ENCODE data around the gene MRPL54.
A peak's percentile ranks its signal among the peaks of the same experiment; 100 is the strongest.

The MRPL54 gene

GRCh38 chr19:3782903-3783302 lies 20.4 kb downstream of the MRPL54 start:
- Mint-ChIP-seq H3K4me3 (no peak overlapping the region), H3K27ac (no peak overlapping the region), H3K36me3 (ENCODE audit: low read depth) (peaks cover 5% of the 10 kb centered on the region), H3K27me3 (ENCODE audit: low read depth, poor library complexity) (peaks cover 60% of the 10 kb centered on the region), H3K9me3 (peaks cover 22% of the 10 kb centered on the region), H3K4me1 (no peaks in the 10 kb centered on the region)
- DNase-seq, result no peak
- TF ChIP-seq CTCF (IDR thresholded peaks at IDR 0.05), result no peak

- peak; percentile 34 for TF ChIP-seq CTCF (IDR thresholded peaks at IDR 0.05)
- Mint-ChIP-seq H3K4me1 (no peaks in the 10 kb centered on the region), H3K9me3 (peaks cover 22% of the 10 kb centered on the region), H3K27ac (no peak overlapping the region), H3K4me3 (peak overlapping the region; percentile 57), H3K27me3 (ENCODE audit: low read depth, poor library complexity) (peaks cover 70% of the 10 kb centered on the region), H3K36me3 (ENCODE audit: low read depth) (peaks cover 5% of the 10 kb centered on the region)
- no peak for DNase-seq
Observed at GRCh38 chr19:3783660-3784584, 21.4 kb downstream of the MRPL54 start.

GRCh38 chr19:3784607-3785450 lies 22.3 kb downstream of the MRPL54 start:
- TF ChIP-seq CTCF (IDR thresholded peaks at IDR 0.05), result no peak
- H3K36me3 Mint-ChIP-seq (ENCODE audit: low read depth), result peaks cover 5% of the 10 kb centered on the region
- H3K27me3 Mint-ChIP-seq (ENCODE audit: low read depth, poor library complexity), result peaks cover 79% of the 10 kb centered on the region
- no peaks in the 10 kb centered on the region for H3K4me1 Mint-ChIP-seq
- H3K4me3 Mint-ChIP-seq, result peak overlapping the region; percentile 57
- DNase-seq, result no peak
- peaks cover 22% of the 10 kb centered on the region for H3K9me3 Mint-ChIP-seq
- no peak overlapping the region for H3K27ac Mint-ChIP-seq

- Mint-ChIP-seq H3K36me3 (ENCODE audit: low read depth) (peaks cover 5% of the 10 kb centered on the region), H3K27ac (no peak overlapping the region), H3K27me3 (ENCODE audit: low read depth, poor library complexity) (peaks cover 85% of the 10 kb centered on the region), H3K9me3 (peaks cover 22% of the 10 kb centered on the region), H3K4me1 (no peaks in the 10 kb centered on the region), H3K4me3 (peak overlapping the region; percentile 42)
- no peak for TF ChIP-seq CTCF (IDR thresholded peaks at IDR 0.05)
- DNase-seq, result no peak
Observed at GRCh38 chr19:3785451-3785937, 23.0 kb downstream of the MRPL54 start.

- TF ChIP-seq CTCF (IDR thresholded peaks at IDR 0.05), result no peak
- Mint-ChIP-seq H3K4me3 (peak within 1 kb of the TSS; percentile 67), H3K27me3 (ENCODE audit: low read depth, poor library complexity) (peaks cover 90% of the 10 kb centered on the region), H3K4me1 (no peaks in the 10 kb centered on the region), H3K27ac (no peak within 1 kb of the TSS), H3K9me3 (peaks cover 23% of the 10 kb centered on the region), H3K36me3 (ENCODE audit: low read depth) (peaks cover 5% of the 10 kb centered on the region)
- DNase-seq, result no peak
Observed at GRCh38 chr19:3785938-3786824, 23.7 kb downstream of the MRPL54 start, which contains the start of gene MATK. TSS of gene MATK (minus strand) at chr19:3786381. CDS start at chr19:3785135, 1,246 bp downstream.
